GM10847 (cell line): Measurements from ENCODE around the gene MRPL11.

Experiments
- POLR2A ChIP-seq: IDR thresholded peaks from 2 replicates; pipeline ENCODE4 v1.6.1; 2011; ENCODE audit not compliant: insufficient read length; ENCODE audit errors: extremely low read depth

MRPL11 gene

DNA sequence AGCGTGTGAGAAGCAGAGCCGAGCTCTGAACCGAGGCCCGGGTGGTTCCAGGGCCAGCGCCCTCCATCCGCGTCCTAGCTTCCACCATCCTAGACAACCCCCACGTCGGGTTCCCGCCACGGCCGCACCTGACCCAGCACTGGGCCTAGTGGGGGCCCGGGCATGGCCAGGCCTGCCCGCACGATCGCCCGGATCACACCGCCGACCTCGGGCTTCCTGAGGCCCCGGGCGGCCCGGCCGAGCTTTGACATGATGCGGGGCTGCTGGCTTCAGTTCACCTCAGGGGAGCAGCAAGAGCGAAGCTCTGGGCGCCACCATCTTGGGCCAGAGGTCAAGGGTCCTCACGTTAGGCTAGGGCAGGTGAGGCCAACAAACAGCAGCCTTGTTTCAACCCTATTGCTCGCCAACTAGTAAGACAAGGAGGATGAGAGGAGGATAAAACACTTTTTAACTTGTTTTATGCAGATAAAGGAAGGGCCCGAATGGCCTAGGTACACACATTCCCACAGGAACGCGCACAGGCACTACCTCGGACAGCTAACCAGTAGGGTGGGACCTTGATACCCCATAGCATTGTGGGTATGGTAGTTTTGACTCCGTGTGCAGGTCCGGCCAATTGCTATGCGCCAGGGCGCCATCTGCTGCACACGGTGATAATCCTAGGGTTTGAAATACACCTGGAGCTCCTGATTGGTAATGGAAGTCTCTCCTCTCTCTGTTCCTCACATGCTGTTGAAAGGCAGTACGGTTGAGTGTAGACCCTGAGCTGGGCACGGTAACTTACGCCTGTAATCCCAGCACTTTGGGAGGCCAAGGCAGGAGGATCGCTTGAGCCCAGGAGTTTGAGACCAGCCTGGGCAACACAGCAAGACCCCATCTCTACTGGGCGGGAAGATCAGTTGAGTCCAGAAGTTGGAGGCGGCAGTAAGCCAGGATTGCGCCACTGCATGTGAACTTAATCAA lies at the start of gene MRPL11:
MRPL11 (minus strand) TSS at position 345 of the 963 bp plus-strand sequence; CDS start at position 251, 94 bp downstream.
- TF ChIP-seq POLR2A, result peak; percentile 57

DNA sequence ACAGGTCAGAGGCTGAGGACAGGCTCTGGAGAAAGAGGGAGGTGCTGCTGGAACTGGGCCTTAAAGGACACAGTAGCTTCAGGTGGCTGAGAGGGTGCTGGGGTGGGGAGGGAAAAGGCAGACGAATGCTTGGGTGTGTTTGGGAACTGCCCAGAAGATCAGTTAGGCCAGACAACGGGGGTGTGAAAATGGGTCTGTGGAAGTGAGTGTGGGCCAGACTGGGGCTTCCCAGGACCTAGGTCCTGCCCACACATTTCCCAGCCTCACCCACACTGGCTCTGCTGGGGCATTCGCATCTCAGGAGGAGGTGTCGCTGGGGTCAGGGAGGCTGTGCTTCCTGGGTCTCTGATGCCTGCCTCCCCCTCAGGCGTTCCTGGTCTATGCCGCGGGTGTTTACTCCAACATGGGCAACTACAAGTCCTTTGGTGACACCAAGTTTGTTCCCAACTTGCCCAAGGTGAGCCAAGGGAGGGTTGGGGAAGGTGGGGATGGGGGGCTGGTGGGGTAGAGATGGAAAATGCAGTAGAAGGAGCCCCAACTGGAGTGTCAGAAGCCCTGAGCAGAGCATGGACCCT lies 46.2 kb upstream of the MRPL11 start:
- TF ChIP-seq POLR2A, result no peak

DNA sequence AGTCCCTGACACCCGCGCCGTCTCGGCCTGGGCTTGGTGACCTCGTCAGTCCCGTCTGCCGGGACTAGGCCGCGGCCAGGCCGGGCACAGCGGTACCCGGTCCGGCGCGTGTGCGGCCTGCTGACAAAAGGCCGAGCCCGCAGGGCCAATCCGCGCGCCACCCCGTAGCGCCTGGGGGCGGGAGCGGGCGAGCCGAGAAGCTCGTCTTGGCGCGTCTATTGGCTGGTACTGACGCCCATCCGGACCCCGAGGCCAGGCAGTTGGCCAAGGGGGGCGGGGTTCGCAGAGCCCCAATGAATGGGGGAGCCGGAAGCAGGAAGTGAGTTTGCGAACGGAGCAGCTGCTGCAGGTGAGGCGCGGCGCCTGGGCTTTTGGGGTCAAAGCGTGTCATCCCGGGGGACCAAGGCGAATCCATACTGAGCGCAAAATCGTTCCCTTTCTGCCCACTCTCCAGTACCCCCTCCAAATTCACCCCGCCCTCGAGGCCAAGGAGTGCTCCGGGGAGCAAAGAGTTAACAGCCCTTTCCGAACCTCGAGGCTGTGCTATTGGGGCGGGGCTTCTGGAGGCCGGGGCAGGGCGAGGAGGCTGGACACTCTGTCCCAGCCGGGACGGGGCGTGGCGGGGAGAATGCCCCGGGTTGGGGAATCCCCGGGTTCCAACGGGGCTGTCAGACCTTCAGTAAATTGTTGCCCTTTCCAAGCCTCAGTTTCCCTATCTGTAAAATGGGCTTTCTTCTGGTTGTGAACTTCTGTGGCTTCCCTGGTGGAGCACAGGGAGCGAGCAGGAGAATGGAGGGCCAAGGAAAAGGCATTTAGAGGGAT lies 41.7 kb upstream of the MRPL11 start, which contains the start of gene DPP3:
DPP3 (plus strand) TSS at position 318 of the 822 bp plus-strand sequence. CDS start 1,767 bp downstream, outside the sequence.
- peak; percentile 80 for TF ChIP-seq POLR2A

DNA sequence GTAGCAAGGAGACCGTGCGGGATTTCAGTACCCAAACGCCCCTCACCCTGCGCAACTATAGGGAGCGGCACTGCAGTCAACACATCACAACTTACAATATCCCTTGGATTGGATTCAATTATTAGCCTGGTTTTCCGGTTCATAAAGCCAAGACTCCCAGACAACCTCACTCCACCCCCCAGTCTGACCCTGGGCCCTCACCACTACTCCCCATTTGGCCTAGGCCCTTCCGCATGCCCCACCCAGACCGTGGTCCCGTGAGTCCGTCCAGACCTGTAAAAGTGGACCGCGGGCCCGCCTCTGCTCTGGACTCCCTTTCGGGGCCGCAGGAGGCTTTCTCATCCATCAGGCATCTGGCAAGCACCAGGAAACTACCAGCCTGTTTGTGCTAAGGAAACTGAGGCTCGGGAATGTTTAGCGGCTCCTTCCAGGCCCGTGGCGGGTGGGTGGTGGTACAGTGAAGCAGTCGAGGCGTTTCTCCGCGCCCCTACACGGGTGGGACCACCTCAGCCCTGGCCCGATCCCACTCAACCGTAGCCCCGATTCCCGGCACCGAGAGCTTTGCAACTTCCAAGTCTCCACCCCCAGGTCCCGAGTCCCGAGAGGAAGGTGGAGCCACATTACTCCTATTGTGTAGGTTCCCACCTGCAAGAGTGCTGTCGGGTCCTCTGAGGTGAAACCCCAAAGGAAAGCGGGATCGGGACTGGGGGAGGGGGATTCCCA lies 40.9 kb upstream of the MRPL11 start:
- TF ChIP-seq POLR2A, result no peak

DNA sequence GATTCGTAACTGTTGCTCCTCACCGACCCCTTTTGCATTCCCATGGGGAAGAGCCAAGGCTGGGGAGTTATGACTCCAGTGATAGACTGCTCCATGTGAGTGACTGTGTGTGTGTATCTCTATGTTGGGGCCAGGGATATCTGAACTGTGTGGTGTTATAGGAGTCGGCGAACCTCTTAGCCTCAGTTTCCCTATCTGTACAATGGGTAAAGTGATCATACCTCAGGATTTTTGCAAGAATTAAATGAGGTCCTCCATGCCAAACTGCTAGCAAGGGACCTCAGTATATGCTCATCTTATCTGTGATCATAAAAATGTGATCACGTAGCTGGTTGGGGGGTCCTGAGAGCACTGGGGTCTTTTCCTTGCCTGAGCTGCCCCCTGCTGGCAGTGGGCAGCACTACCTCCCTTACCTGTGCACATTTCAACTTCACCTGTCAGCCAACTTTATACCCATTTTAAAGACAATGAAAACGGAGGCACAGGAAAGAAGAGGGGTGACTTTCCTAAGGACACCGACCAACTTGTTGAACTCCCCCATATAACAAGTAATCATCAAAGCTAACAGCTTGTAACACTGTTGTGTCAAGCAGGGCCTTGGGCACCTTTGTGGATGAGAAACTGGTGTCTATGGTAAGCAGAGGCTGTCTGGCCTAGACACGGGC lies 40.2 kb upstream of the MRPL11 start:
- no peak for TF ChIP-seq POLR2A

DNA sequence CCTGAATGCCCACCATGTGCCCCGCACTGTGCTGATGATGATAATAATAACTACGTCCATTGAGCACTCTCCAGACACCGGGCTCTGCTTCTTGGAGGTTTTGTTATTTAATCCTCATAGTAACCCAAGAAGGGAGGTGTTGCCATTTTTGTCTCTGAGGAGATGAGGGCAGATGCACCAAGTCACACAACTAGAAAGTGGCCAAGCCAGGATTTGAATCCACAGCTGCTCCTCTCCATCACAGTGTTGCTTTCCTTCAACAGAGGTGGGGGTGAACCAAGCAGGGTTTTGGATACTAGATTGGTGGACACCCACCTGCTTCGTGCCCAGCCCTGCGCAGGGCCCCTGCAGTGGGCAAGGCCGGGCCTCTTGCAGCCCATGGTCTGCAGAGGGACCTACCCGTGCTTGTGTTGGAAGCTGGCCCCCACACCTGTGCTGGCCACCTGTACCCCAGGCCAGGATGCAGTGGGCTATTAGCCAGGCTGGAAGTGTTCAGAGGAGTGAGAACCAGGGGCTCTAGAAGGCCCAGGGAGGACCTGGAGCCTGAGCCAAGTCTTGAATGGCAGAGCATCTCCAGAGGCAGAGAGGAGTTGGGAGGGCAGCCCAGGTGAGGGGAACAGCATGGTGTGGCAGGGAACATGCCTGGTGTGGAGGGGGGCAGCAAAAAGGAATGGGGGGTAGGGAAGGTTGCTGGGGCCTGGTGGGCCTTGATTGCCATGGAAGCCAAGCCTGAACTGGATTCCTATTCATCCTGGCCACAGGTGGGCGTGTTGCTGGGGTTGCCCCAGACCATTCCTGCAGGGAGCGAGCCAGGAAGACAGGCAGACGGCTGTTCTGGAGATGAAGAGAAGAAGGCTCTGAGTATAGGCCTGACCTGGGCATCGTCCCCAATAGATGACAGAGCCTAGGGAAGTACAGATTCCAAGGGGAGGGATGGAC lies 38.9 kb upstream of the MRPL11 start:
- TF ChIP-seq POLR2A, result no peak

DNA sequence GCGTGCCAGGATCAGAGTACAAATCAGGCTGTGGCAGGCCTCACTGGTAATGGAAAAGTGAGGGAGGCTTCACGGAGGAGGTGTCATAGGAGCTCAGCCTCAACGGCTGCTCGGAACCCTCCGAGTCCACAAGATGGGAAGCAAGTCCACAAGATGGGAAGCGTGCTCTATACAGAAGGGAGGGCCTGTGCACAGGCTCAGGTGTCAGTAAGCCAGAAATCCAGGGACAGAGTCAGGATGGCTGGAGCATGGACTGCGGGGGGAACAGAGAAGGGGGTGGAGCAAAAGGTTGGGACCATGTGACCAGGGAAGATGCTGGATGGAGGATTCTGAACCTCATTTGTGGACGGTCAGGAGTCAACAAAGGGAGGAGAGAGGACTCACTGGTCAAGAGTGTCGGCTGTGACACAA lies 38.2 kb upstream of the MRPL11 start:
- no peak for TF ChIP-seq POLR2A

DNA sequence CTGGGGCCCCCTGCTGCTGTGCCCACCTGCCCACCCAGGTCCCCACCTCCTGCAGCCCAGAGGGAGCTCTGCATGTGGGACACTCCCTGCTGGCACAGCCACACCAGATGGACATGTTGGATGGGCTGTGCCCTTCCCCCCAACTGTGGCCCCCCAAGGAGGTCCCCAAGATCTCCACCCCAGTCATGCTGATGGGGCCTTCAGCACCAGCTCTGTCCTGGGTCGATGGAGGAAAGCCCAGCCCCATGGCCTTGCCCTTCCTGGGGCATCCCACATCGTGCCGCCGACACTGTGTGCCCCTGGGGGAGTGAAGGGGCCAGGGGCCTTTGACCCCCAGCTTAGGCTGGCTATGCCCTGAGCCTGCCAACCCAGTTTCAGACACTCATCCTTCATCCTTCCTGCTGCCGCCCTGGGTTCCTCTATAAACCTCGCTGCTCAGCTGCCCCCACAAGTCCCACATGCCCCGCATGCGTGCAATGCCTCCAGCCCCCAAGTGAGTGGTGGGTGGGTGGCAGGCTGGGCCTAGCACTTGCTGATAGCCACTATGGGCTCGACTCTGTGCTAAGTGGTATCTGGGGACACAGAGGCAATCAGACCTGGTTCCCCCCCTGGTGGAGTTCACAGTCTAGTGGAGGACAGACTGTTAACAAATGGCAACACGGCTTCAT lies 37.7 kb upstream of the MRPL11 start:
- no peak for TF ChIP-seq POLR2A

DNA sequence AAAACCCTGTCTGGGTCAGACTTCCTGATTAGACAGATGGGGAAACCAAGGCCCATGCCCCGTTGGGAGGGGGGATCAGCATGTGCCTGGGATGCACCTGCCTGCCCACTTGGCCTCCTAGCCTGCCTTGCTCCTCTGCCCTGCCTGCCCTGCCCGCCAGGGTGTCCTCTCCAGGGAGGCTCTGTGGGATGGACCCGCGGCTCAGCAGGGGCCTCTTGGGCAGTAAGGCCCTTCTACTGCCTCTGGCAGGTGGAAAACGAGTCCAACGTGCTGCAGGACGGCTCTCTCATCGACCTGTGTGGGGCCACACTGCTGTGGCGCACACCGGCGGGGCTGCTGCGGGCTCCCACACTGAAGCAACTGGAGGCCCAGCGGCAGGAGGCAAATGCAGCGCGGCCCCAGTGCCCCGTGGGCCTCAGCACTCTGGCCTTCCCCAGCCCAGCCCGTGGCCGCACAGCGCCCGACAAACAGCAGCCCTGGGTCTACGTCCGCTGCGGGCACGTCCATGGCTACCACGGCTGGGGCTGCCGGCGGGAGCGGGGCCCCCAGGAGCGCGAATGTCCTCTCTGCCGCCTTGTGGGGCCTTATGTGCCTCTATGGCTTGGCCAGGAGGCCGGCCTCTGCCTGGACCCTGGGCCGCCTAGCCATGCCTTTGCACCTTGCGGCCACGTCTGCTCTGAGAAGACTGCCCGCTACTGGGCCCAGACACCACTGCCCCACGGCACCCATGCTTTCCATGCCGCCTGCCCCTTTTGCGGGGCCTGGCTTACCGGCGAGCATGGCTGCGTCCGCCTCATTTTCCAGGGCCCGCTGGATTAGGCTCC lies 36.9 kb upstream of the MRPL11 start:
- TF ChIP-seq POLR2A, result no peak

DNA sequence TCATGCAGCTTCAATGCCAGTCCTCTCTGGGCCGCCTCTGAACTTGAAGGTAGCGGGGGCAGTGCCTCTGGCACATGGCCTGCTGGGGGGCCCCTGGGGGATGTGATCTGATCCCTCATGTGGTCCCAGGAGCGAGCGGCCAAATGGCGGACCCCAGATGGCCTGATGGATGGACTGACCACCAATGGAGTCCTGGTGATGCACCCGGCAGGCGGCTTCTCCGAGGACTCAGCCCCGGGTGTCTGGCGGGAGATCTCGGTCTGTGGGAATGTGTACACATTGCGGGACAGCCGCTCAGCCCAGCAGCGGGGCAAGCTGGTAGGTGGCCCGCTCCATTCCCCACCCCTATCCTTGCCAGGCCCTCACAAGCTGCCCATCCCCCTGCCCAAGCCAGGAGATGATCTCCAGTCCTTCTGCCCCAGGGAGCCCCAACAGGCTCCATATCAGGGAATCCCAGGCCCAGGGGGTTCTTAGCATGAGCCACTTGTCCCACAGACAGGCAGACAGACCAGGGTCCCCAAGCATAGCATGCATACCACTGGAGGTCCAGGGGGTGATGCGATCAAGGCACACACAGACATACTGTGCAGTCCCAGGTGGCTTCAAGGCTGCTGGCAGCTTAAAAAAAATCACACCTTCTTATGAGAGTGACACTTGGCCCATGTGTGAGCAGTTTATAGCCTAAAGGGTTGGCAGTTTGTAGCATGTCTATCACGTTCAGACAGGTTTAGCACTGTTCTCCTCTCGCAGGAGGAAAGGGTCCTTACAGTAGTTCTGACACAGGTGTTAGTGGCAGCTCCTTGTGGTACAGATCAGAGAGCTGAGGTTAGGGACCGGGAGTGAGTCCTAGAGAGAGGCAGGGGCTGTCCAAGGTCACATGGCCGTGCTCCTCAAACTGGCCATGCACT lies 35.2 kb upstream of the MRPL11 start:
- no peak for TF ChIP-seq POLR2A

DNA sequence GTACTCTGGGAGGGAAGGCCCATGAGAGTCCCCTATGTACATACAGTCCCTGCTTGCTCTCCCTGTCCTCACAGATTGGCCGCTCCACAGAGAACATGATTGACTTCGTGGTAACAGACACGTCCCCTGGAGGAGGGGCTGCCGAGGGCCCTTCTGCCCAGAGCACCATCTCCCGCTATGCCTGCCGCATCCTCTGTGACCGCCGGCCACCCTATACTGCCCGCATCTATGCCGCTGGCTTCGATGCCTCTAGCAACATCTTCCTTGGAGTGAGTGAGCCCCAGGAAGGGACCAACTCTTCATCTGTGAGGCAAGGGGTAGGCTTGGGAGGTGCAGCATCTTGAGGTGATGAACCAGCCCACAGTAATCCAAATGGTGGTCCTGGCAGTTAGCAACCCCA lies 34.5 kb upstream of the MRPL11 start:
- no peak for TF ChIP-seq POLR2A

DNA sequence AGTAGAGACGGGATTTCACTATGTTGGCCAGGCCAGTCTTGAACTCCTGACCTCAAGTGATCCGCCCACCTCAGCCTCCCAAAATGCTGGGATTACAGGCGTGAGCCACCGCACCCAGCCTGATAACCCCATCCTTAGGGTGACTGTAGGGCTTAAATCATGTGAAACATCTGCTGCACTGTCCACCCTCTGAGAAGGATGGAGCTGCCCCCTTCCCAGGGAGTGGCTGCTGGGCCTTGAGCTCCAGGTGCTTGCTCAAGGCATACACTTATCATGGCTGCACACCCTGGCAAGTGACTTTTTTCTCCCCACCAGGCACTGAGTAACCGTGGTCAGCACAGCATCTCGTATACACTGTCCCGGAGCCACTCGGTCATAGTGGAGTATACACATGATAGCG lies 33.4 kb upstream of the MRPL11 start:
- TF ChIP-seq POLR2A, result no peak
